Stimulated activated CD4-positive, alpha-beta T cell treated with anti-CD3 and anti-CD28 coated beads, TNF-alpha, amount 100 ng/mL, for 48 hours (primary cell): ENCODE data around the gene PGA5.
"Not testable (repeated sequence)": the region's sequence is repeated elsewhere in the genome, so short reads cannot be mapped to it uniquely, and the experiment has no call there.

Experiments
- DNase-seq, 3 donors: peaks; one replicate each; pipeline ENCODE4 v3.0.0-alpha.2; 2020; ENCODE audit warnings: low read depth in 3 of 3

PGA5 gene

GRCh38 chr11:61226457-61227137 lies 14.4 kb upstream of the PGA5 start:
- DNase-seq, result not testable (repeated sequence)

GRCh38 chr11:61229458-61229857 lies 11.5 kb upstream of the PGA5 start:
- not testable (repeated sequence) for DNase-seq

- DNase-seq, result not testable (repeated sequence)
Measured at GRCh38 chr11:61231033-61231432, 9.9 kb upstream of the PGA5 start.

- not testable (repeated sequence) for DNase-seq
Measured at GRCh38 chr11:61231585-61231984, 9.4 kb upstream of the PGA5 start.

GRCh38 chr11:61232548-61233145 lies 8.3 kb upstream of the PGA5 start:
- not testable (repeated sequence) for DNase-seq

GRCh38 chr11:61237130-61237529 lies 3.8 kb upstream of the PGA5 start:
- DNase-seq, result not testable (repeated sequence)

GRCh38 chr11:61240288-61240687 lies 687 bp upstream of the PGA5 start:
- not testable (repeated sequence) for DNase-seq

- not testable (repeated sequence) for DNase-seq
Measured at GRCh38 chr11:61241526-61241925, 551 bp downstream of the PGA5 start.

GRCh38 chr11:61245284-61245964 lies 4.4 kb downstream of the PGA5 start:
- not testable (repeated sequence) for DNase-seq

- not testable (repeated sequence) for DNase-seq
Measured at GRCh38 chr11:61248071-61248470, 7.1 kb downstream of the PGA5 start.

GRCh38 chr11:61249201-61249600 lies 8.2 kb downstream of the PGA5 start:
- not testable (repeated sequence) for DNase-seq

- not testable (repeated sequence) for DNase-seq
Measured at GRCh38 chr11:61250796-61251765, 10.1 kb downstream of the PGA5 start.

- not testable (repeated sequence) for DNase-seq
Measured at GRCh38 chr11:61252332-61252731, 11.4 kb downstream of the PGA5 start.

GRCh38 chr11:61254403-61255025 lies 13.5 kb downstream of the PGA5 start:
- peak; percentile 33 to 60 (median 40) for DNase-seq

GRCh38 chr11:61256710-61257482 lies 15.9 kb downstream of the PGA5 start:
- no peak for DNase-seq

GRCh38 chr11:61258546-61258945 lies 17.6 kb downstream of the PGA5 start:
- DNase-seq, result no peak

GRCh38 chr11:61259363-61259762 lies 18.4 kb downstream of the PGA5 start:
- no peak for DNase-seq

- no peak for DNase-seq
Measured at GRCh38 chr11:61264371-61264770, 23.4 kb downstream of the PGA5 start.

GRCh38 chr11:61264795-61265194 lies 23.8 kb downstream of the PGA5 start:
- no peak for DNase-seq

GRCh38 chr11:61265357-61265756 lies 24.4 kb downstream of the PGA5 start:
- no peak for DNase-seq
